Endodermal cell (in vitro differentiated cells): ENCODE measurements around the gene PHKB. TPM values are rescaled to one million over a fixed set of nuclear protein-coding genes. Genes with fewer than 3 reads are reported as not detected.

Source experiments
- DNase-seq: peaks from one replicate; pipeline ENCODE4 v3.0.0-alpha.2; 2017
- H3K27ac ChIP-seq: 2 replicates; pipeline ENCODE4 v1.5.1; 2013; ENCODE audit warnings: mild to moderate bottlenecking, low read depth, low read length, moderate library complexity
- H3K27me3 ChIP-seq: 2 replicates; pipeline ENCODE4 v1.6.1; 2013; ENCODE audit warnings: mild to moderate bottlenecking, low read length, moderate library complexity; ENCODE audit not compliant: insufficient read depth, control insufficient read depth, poor library complexity, severe bottlenecking
- H3K36me3 ChIP-seq: 2 replicates; pipeline ENCODE4 v1.7.0; 2013; ENCODE audit warnings: mild to moderate bottlenecking, low read length, moderate library complexity; ENCODE audit not compliant: control insufficient read depth, insufficient read depth
- H3K4me1 ChIP-seq: one replicate; pipeline ENCODE4 v1.7.0; 2013; ENCODE audit warnings: low read length; ENCODE audit not compliant: control insufficient read depth, insufficient read depth
- H3K4me3 ChIP-seq: 2 replicates; pipeline ENCODE4 v1.5.1; 2013; ENCODE audit warnings: mild to moderate bottlenecking, low read length, moderate library complexity
- H3K9ac ChIP-seq: 2 replicates; pipeline ENCODE4 v1.6.1; 2013; ENCODE audit warnings: mild to moderate bottlenecking, low read length, moderate library complexity; ENCODE audit not compliant: poor library complexity, severe bottlenecking; ENCODE audit errors: extremely low read depth
- H3K9me3 ChIP-seq: 2 replicates; pipeline ENCODE4 v1.6.1; 2013; ENCODE audit warnings: mild to moderate bottlenecking, low read length, moderate library complexity; ENCODE audit not compliant: control insufficient read depth
- H3K27ac Mint-ChIP-seq: 2 replicates; pipeline ENCODE4 v1.8.0; 2020; ENCODE audit warnings: mixed read lengths
- H3K27me3 Mint-ChIP-seq: 2 replicates; pipeline ENCODE4 v1.8.0; 2021; ENCODE audit warnings: mild to moderate bottlenecking, mixed read lengths; ENCODE audit not compliant: insufficient read depth
- H3K36me3 Mint-ChIP-seq: 2 replicates; pipeline ENCODE4 v1.8.0; 2020; ENCODE audit warnings: low read depth, mixed read lengths
- H3K4me1 Mint-ChIP-seq: 2 replicates; pipeline ENCODE4 v1.8.0; 2020; ENCODE audit warnings: mixed read lengths
- H3K4me3 Mint-ChIP-seq: 2 replicates; pipeline ENCODE4 v1.8.0; 2020; ENCODE audit warnings: mild to moderate bottlenecking, moderate library complexity, mixed read lengths
- H3K9me3 Mint-ChIP-seq: 2 replicates; pipeline ENCODE4 v1.8.0; 2020; ENCODE audit warnings: mild to moderate bottlenecking, mixed read lengths
- WGBS, 2 experiments: methylation state at CpG; one replicate each; pipeline versions ENCODE4 v1.1.5 to v1.1.7; 2013; ENCODE audit warnings: missing lambda C conversion rate in 2 of 2, mixed read lengths in 1 of 2; ENCODE audit not compliant: insufficient coverage in 1 of 2, insufficient read length in 1 of 2; 5-methylcytosine and 5-hydroxymethylcytosine counted together
- total RNA-seq, 2 donors: library from RNA; stranded (reverse); fragmentation: NEBNext Ultra II Directional in 1 of 2; extraction: Animal tissue kit (Norgen Biotek cat#: 25700) in 1 of 2; gene quantifications; 2 replicates in 1 of 2; 3 replicates in 1 of 2; pipeline ENCODE4 v1.2.1, GENCODE V29; 2021
- TF ChIP-seq, protein P1 (sequence below): fragments of 200-600 bp; sonication (generic); conservative IDR thresholded peaks from 2 replicates; pipeline ENCODE4 v1.5.0; 2021; ENCODE audit warnings: antibody characterized with exemption, mild to moderate bottlenecking

The PHKB gene
- total RNA-seq, 2 donors from 2014 or later = 51.0 to 71.8 TPM

DNA sequence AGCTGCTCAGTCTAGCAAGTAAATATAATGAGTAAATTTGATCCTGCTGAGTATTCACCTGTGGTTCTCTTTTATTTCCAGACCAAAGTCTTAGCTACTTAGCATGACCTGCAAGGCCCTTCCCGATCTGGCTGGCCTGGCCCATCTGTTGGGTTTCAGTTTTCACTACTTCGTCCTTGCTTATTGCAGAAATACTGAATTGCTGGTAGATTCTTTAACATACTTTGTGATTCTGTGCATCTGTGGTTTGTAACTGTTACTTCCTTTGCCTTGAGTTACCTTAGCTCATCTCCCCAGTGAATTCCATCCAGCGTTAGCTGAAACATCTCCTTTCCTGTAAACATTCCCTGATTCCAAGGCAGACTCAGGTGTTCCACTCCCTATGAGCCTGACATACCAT lies 131.1 kb downstream of the PHKB start:
- no peak for DNase-seq
- H3K4me3 ChIP-seq = no peak overlapping the region
- no peaks in the 10 kb centered on the region for H3K4me1 ChIP-seq
- no peaks in the 10 kb centered on the region for H3K27me3 ChIP-seq
- no peaks in the 10 kb centered on the region for H3K9me3 ChIP-seq
- Mint-ChIP-seq H3K9me3 (no peaks in the 10 kb centered on the region), H3K36me3 (peaks cover 25% of the 10 kb centered on the region), H3K27ac (no peak overlapping the region), H3K4me1 (no peaks in the 10 kb centered on the region), H3K4me3 (no peak overlapping the region), H3K27me3 (no peaks in the 10 kb centered on the region)
- WGBS, 2 experiments = 92 to 94% methylated on average over 3 of the region's 3 CpGs
- H3K9ac ChIP-seq = no peak overlapping the region
- H3K36me3 ChIP-seq = peaks cover 26% of the 10 kb centered on the region
- TF ChIP-seq, protein P1, sequence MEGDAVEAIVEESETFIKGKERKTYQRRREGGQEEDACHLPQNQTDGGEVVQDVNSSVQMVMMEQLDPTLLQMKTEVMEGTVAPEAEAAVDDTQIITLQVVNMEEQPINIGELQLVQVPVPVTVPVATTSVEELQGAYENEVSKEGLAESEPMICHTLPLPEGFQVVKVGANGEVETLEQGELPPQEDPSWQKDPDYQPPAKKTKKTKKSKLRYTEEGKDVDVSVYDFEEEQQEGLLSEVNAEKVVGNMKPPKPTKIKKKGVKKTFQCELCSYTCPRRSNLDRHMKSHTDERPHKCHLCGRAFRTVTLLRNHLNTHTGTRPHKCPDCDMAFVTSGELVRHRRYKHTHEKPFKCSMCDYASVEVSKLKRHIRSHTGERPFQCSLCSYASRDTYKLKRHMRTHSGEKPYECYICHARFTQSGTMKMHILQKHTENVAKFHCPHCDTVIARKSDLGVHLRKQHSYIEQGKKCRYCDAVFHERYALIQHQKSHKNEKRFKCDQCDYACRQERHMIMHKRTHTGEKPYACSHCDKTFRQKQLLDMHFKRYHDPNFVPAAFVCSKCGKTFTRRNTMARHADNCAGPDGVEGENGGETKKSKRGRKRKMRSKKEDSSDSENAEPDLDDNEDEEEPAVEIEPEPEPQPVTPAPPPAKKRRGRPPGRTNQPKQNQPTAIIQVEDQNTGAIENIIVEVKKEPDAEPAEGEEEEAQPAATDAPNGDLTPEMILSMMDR = no peak
- no peak overlapping the region for H3K27ac ChIP-seq

DNA sequence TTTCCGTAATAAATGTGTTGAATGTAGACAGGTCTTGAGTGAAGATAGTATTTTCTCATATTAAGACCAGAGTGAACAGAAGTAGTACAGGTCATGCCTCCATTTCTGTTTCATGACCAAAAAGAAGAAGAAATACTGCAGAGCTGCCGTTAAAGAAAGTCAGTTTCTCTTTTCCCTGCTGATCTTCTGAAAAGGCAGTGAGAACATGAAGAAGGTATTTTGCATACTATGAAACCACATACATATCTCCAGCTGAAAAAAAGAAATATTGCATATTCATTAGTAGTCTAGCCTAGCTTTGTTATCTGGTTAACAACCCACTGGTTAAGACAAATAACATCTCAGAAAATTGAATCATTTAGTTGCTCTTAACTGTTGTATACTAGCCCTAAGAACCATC lies 138.4 kb downstream of the PHKB start:
- peaks cover 13% of the 10 kb centered on the region for H3K36me3 Mint-ChIP-seq
- 88 to 100% methylated on average over 2 of the region's 2 CpGs for WGBS, 2 experiments

DNA sequence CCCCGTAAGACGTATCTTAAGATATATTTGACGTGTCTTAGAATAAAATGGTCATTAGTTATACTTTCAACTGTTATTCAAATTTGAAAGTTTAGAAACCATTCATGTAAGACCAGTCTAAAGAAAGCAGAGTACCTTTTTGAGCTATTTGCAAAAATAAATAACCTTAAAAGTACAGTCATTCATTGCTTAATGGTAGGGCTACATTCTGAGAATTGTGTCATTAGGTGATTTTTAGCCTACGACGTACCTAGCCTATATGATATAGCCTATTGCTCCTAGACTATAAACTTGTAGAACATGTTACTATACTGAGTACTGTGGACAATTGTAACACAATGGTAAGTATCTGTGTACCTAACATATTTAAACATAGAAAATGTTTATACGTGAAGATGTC lies 139.2 kb downstream of the PHKB start:
- Histone ChIP-seq H3K9ac (no peak overlapping the region), H3K27ac (no peak overlapping the region), H3K9me3 (no peaks in the 10 kb centered on the region), H3K27me3 (no peaks in the 10 kb centered on the region), H3K4me3 (no peak overlapping the region), H3K36me3 (peaks cover 15% of the 10 kb centered on the region), H3K4me1 (no peaks in the 10 kb centered on the region)
- DNase-seq = no peak
- Mint-ChIP-seq H3K9me3 (no peaks in the 10 kb centered on the region), H3K27ac (no peak overlapping the region), H3K4me1 (no peaks in the 10 kb centered on the region), H3K27me3 (no peaks in the 10 kb centered on the region), H3K4me3 (no peak overlapping the region), H3K36me3 (peaks cover 13% of the 10 kb centered on the region)
- TF ChIP-seq, protein P1 = no peak
- 100% methylated on average over 3 of the region's 6 CpGs; no CpG with 5 or more reads in 1 of the 2 experiments for WGBS, 2 experiments

More for the DNA sequence above, 138.4 kb downstream of the PHKB start:
- Histone ChIP-seq H3K27me3 (no peaks in the 10 kb centered on the region), H3K9ac (no peak overlapping the region), H3K36me3 (peaks cover 15% of the 10 kb centered on the region), H3K4me3 (no peak overlapping the region), H3K27ac (no peak overlapping the region), H3K4me1 (no peaks in the 10 kb centered on the region), H3K9me3 (no peaks in the 10 kb centered on the region)
- no peak for DNase-seq
- Mint-ChIP-seq H3K4me1 (no peaks in the 10 kb centered on the region), H3K27me3 (no peaks in the 10 kb centered on the region), H3K9me3 (no peaks in the 10 kb centered on the region), H3K27ac (no peak overlapping the region), H3K4me3 (no peak overlapping the region)
- TF ChIP-seq, protein P1 = no peak
